Panc1 (cell line): ENCODE data around the gene IER5L. TPM values are rescaled to one million over a fixed set of nuclear protein-coding genes. Genes with fewer than 3 reads are reported as not detected.
A peak's percentile ranks its signal among the peaks of the same experiment; 100 is the strongest.

Source experiments
- ATAC-seq: fragments of 200-7000 bp; cut with Tn5 transposase; 2 replicates; pipeline ENCODE4 v1.9.1; 2020; ENCODE audit warnings: mild to moderate bottlenecking, moderate library complexity
- BruUV-seq: library from RNA; stranded (reverse); fragments of 400-500 nt; replicated peaks from 2 replicates; lab custom pipeline; 2021; lab: Mats Ljungman, UMichigan
- CTCF ChIA-PET: fragments of 300-600 bp; sonication (Branson Sonifier 250); formaldehyde crosslinking; loops from one replicate; lab custom pipeline; 2022; ENCODE audit warnings: antibody characterized with exemption; lab: Charles Lee
- POLR2A ChIA-PET: fragments of 300-600 bp; sonication (Branson Sonifier 250); formaldehyde crosslinking; loops from one replicate; lab custom pipeline; 2022; ENCODE audit warnings: antibody characterized with exemption; lab: Charles Lee
- DNase-seq: peaks from one replicate; pipeline ENCODE4 v3.0.0-alpha.2; 2010; ENCODE audit warnings: low read depth, low spot score
- H3K27ac ChIP-seq: 2 replicates; pipeline ENCODE4 v1.5.1; 2011; ENCODE audit warnings: mild to moderate bottlenecking, low read length, inconsistent platforms
- H3K27me3 ChIP-seq: fragments of 200-500 bp; sonication (Bioruptor generic); 2 replicates; pipeline ENCODE4 v1.6.0; 2014; ENCODE audit warnings: low read length, inconsistent platforms; ENCODE audit not compliant: control insufficient read depth, insufficient read depth
- H3K36me3 ChIP-seq: fragments of 200-500 bp; sonication (Bioruptor generic); 2 replicates; pipeline ENCODE4 v1.5.1; 2014; ENCODE audit warnings: inconsistent platforms, mild to moderate bottlenecking, low read length, moderate library complexity; ENCODE audit not compliant: control insufficient read depth, insufficient read depth
- H3K4me1 ChIP-seq: 2 replicates; pipeline ENCODE4 v1.5.1; 2011; ENCODE audit warnings: inconsistent platforms, mild to moderate bottlenecking, low read length, moderate library complexity; ENCODE audit not compliant: control insufficient read depth, insufficient read depth
- H3K4me3 ChIP-seq, 2 experiments: 2 replicates each; pipeline ENCODE4 v1.5.1; 2011 to 2012; ENCODE audit warnings: low read depth in 2 of 2, low read length in 2 of 2, mild to moderate bottlenecking in 2 of 2, inconsistent platforms in 1 of 2, moderate library complexity in 1 of 2
- H3K9me3 ChIP-seq: fragments of 200-500 bp; sonication (Bioruptor generic); 2 replicates; pipeline ENCODE4 v1.5.1; 2014; ENCODE audit warnings: low read depth, mild to moderate bottlenecking, inconsistent platforms, low read length, moderate library complexity; ENCODE audit not compliant: control insufficient read depth, insufficient read depth
- CTCF ChIP-seq: fragments of 450-650 bp; IDR thresholded peaks from 2 replicates; pipeline ENCODE4 v1.5.1; 2017; ENCODE audit warnings: mild to moderate bottlenecking
- POLR2AphosphoS5 ChIP-seq: IDR thresholded peaks from 2 replicates; pipeline ENCODE4 v1.6.1; 2012; ENCODE audit warnings: mild to moderate bottlenecking, low read depth, low read length, moderate library complexity
- REST ChIP-seq, 2 experiments: IDR thresholded peaks; 2 replicates each; pipeline ENCODE4 v1.6.1; 2011 to 2012; ENCODE audit warnings: low read depth in 2 of 2, control low read depth in 1 of 2, low read length in 1 of 2, mild to moderate bottlenecking in 1 of 2, moderate library complexity in 1 of 2; ENCODE audit not compliant: insufficient read depth in 1 of 2
- SIN3A ChIP-seq: IDR thresholded peaks from 2 replicates; pipeline ENCODE4 v1.6.1; 2012; ENCODE audit warnings: low read depth, mild to moderate bottlenecking, low read length, moderate library complexity, borderline replicate concordance; ENCODE audit not compliant: insufficient read depth
- TCF7L2 ChIP-seq: IDR thresholded peaks from 2 replicates; pipeline ENCODE4 v1.6.1; 2011; ENCODE audit warnings: mild to moderate bottlenecking, low read depth, low read length, inconsistent platforms
- in situ Hi-C: cut with HindIII; loops from 2 replicates; pipeline ENCODE4 v1.10.0; 2016; ENCODE audit warnings: low sequenced_read_pairs, low pct_unique_long_range_greater_than_20kb
- intact Hi-C: fragments of 100-400 bp; cut with micrococcal nuclease; formaldehyde crosslinking; loops from one replicate; pipeline ENCODE4 v1.10.0; 2022; ENCODE audit not compliant: unreplicated experiment
- total RNA-seq: library from RNA; stranded (reverse); gene quantifications from one replicate; pipeline ENCODE4 v1.2.1, GENCODE V29; 2021; ENCODE audit not compliant: unreplicated experiment

Gene IER5L
- total RNA-seq, 1 experiment from 2014 or later = 44.6 TPM

GRCh38 chr9:129173296-129174101, 4.6 kb downstream of the IER5L start:
- CTCF ChIA-PET = interaction anchor here (0.6 to 1.6 kb wide), 11 partner anchors 11 to 451 kb away, joined by 3 to 14 read pairs (median 3); no protein-coding TSS in a partner anchor
- Histone ChIP-seq H3K27me3 (no peaks in the 10 kb centered on the region), H3K9me3 (no peaks in the 10 kb centered on the region), H3K27ac (peak overlapping the region; percentile 95), H3K36me3 (no peaks in the 10 kb centered on the region; the same call in 1 of the 2 replicates), H3K4me1 (peaks cover 22% of the 10 kb centered on the region), H3K4me3 (peak overlapping the region; percentile 74 to 81)
- TF ChIP-seq TCF7L2 (no peak), SIN3A (no peak), REST (IDR thresholded peaks at IDR 0.05; ENCODE audit: insufficient read depth in 1 of 2, low read depth in 2 of 2, low read length in 1 of 2) (no peak), CTCF (no peak), POLR2AphosphoS5 (no peak)
- in situ Hi-C loops (no loop called here), intact Hi-C loops (no loop called here)
- no peak for ATAC-seq
- POLR2A ChIA-PET = interaction anchor here (0.5 kb wide), 1 partner anchor 33 kb away, joined by 9 read pairs; no protein-coding TSS in a partner anchor
- DNase-seq = no peak
- BruUV-seq = no TSS peak

GRCh38 chr9:129172816-129173215, 5.2 kb downstream of the IER5L start:
- no peak overlapping the region for H3K4me3 ChIP-seq
- no peaks in the 10 kb centered on the region for H3K27me3 ChIP-seq
- BruUV-seq = no TSS peak
- no peaks in the 10 kb centered on the region; the same call in 1 of the 2 replicates for H3K36me3 ChIP-seq
- H3K4me1 ChIP-seq = peaks cover 25% of the 10 kb centered on the region
- ATAC-seq = no peak
- in situ Hi-C loops = no loop called here
- intact Hi-C loops = no loop called here
- H3K27ac ChIP-seq = peak overlapping the region; percentile 95; the same call in 1 of the 2 replicates
- ChIA-PET CTCF (interaction anchor here (0.5 to 1.4 kb wide), 4 partner anchors 14 to 540 kb away, joined by 3 to 6 read pairs (median 4); no protein-coding TSS in a partner anchor), POLR2A (interaction anchor here (0.6 to 0.7 kb wide), 3 partner anchors 288 to 561 kb away, joined by 3 to 4 read pairs (median 4); no protein-coding TSS in a partner anchor)
- H3K9me3 ChIP-seq = no peaks in the 10 kb centered on the region
- TF ChIP-seq CTCF (no peak), REST (IDR thresholded peaks at IDR 0.05; ENCODE audit: insufficient read depth in 1 of 2, low read depth in 2 of 2, low read length in 1 of 2) (no peak), TCF7L2 (no peak), POLR2AphosphoS5 (no peak), SIN3A (no peak)
- DNase-seq = no peak
